Ectodermal cell (in vitro differentiated cells): ENCODE measurements around the gene CSGALNACT2.

Source experiments
- H3K27ac ChIP-seq: 2 replicates; pipeline ENCODE4 v1.7.0; 2013; ENCODE audit warnings: mild to moderate bottlenecking, low read depth, low read length; ENCODE audit not compliant: insufficient read depth, poor library complexity, severe bottlenecking
- H3K27me3 ChIP-seq: 2 replicates; pipeline ENCODE4 v1.7.0; 2013; ENCODE audit warnings: mild to moderate bottlenecking, low read length; ENCODE audit not compliant: insufficient read depth, control insufficient read depth, poor library complexity, severe bottlenecking
- H3K36me3 ChIP-seq: one replicate; pipeline ENCODE4 v1.7.0; 2013; ENCODE audit warnings: low read length; ENCODE audit not compliant: control insufficient read depth, insufficient read depth
- H3K4me1 ChIP-seq: one replicate; pipeline ENCODE4 v1.7.0; 2013; ENCODE audit warnings: low read length; ENCODE audit not compliant: control insufficient read depth, insufficient read depth
- H3K4me3 ChIP-seq: 2 replicates; pipeline ENCODE4 v1.7.0; 2013; ENCODE audit warnings: low read depth, low read length, control low read depth; ENCODE audit not compliant: insufficient read depth
- H3K9me3 ChIP-seq: 2 replicates; pipeline ENCODE4 v1.7.0; 2013; ENCODE audit warnings: mild to moderate bottlenecking, low read length, moderate library complexity; ENCODE audit not compliant: control insufficient read depth
- WGBS, 2 experiments: methylation state at CpG; one replicate each; pipeline ENCODE4 v1.1.7; 2013; ENCODE audit warnings: missing lambda C conversion rate in 2 of 2; 5-methylcytosine and 5-hydroxymethylcytosine counted together

The CSGALNACT2 gene

GRCh38 chr10:43228783-43229207, 90.5 kb downstream of the CSGALNACT2 start:
- Histone ChIP-seq H3K36me3 (no peaks in the 10 kb centered on the region), H3K4me1 (peaks cover 8% of the 10 kb centered on the region), H3K27ac (no peak overlapping the region), H3K4me3 (no peak overlapping the region), H3K27me3 (peaks cover 50% of the 10 kb centered on the region), H3K9me3 (no peaks in the 10 kb centered on the region)
- WGBS, 2 experiments = 13 to 15% methylated on average over 23 of the region's 23 CpGs

- Histone ChIP-seq H3K4me3 (peak overlapping the region; percentile 37), H3K27me3 (peaks cover 50% of the 10 kb centered on the region), H3K4me1 (peaks cover 8% of the 10 kb centered on the region), H3K36me3 (no peaks in the 10 kb centered on the region), H3K27ac (no peak overlapping the region), H3K9me3 (no peaks in the 10 kb centered on the region)
- 1% methylated on average over 99 of the region's 99 CpGs for WGBS, 2 experiments
These were observed 91.2 kb downstream of the CSGALNACT2 start for GRCh38 chr10:43229208-43230061.

DNA sequence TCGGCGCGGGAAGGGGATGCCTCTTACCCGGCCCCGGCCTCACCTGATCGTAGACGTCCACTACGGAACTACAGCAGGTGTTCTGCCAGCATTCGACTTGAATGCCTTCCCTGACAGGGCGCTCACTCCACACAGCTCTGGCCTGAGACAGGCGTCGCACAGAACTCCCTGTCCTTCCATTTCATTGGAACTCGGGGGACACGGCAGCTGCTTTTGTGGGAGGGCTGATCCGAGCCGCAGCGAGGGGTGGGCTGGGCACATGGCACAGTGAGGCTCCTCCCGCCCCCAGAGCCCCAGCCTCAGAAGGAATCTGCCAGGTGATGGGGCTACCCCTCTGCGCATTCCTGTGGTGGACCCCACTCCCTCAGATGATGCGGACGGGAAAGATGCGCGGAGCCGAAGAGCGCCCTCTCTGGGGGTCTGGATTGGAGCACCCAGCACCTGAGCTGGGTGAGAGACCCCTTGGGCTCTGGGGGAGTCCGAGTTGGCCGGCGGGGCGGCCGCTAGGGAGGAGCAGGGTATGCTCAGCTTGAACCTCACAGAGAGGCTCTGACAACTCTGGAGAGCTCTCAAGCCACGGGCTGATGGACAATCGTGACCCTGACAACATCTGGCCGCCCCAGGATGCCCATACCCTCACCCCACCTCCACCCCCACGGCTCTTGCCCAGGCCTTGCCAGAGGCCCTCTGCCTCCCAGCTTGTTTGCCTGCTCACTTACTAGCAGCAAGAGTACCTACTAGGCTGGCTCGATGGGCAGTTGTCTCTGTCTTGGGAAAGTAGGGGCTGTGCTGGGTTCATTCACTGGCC, 92.1 kb downstream of the CSGALNACT2 start:
- Histone ChIP-seq H3K27me3 (peaks cover 50% of the 10 kb centered on the region), H3K27ac (no peak overlapping the region), H3K4me3 (peak overlapping the region; percentile 37), H3K4me1 (peaks cover 8% of the 10 kb centered on the region), H3K9me3 (no peaks in the 10 kb centered on the region), H3K36me3 (no peaks in the 10 kb centered on the region)
- 42 to 44% methylated on average over 35 of the region's 35 CpGs for WGBS, 2 experiments

- peaks cover 8% of the 10 kb centered on the region for H3K4me1 ChIP-seq
- WGBS, 2 experiments = 94 to 96% methylated on average over 8 of the region's 8 CpGs
- peaks cover 50% of the 10 kb centered on the region for H3K27me3 ChIP-seq
- H3K27ac ChIP-seq = no peak overlapping the region
- H3K36me3 ChIP-seq = no peaks in the 10 kb centered on the region
- H3K9me3 ChIP-seq = no peaks in the 10 kb centered on the region
- no peak overlapping the region for H3K4me3 ChIP-seq
These were observed 92.8 kb downstream of the CSGALNACT2 start for GRCh38 chr10:43230909-43231522.

DNA sequence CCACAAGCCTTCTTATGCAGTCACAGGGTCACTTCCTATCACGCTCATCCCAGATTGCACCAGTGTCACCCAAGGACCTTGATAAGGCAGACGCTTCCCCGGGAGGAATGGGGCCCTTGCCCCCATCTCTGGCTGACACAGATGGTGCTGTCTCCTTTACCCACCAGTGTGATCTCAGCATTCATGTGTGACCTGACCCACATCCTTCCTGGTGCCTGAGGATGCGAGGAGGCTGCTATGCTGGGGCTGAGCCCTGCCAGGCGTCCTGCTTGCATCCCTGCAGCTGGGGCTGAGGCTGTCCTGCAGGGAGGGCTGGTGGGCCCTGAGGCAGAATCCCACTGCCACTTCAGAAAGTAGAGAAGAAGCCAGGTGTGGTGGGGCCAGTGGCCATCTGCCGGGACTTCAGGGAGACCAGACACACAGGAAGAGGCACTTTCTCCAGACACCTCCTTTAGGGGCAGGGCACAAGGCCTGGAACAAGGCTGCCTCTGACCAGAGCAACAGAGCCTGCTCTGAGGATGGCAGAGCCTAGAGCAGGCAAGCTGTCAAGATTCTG, 93.4 kb downstream of the CSGALNACT2 start:
- Histone ChIP-seq H3K36me3 (no peaks in the 10 kb centered on the region), H3K27me3 (peaks cover 50% of the 10 kb centered on the region), H3K9me3 (no peaks in the 10 kb centered on the region), H3K4me1 (peaks cover 8% of the 10 kb centered on the region), H3K4me3 (no peak overlapping the region), H3K27ac (no peak overlapping the region)
- 87 to 91% methylated on average over 6 of the region's 6 CpGs for WGBS, 2 experiments

GRCh38 chr10:43233601-43234430, 95.6 kb downstream of the CSGALNACT2 start:
- 92 to 93% methylated on average over 19 of the region's 19 CpGs for WGBS, 2 experiments
- peaks cover 5% of the 10 kb centered on the region for H3K4me1 ChIP-seq
- peaks cover 31% of the 10 kb centered on the region for H3K27me3 ChIP-seq

DNA sequence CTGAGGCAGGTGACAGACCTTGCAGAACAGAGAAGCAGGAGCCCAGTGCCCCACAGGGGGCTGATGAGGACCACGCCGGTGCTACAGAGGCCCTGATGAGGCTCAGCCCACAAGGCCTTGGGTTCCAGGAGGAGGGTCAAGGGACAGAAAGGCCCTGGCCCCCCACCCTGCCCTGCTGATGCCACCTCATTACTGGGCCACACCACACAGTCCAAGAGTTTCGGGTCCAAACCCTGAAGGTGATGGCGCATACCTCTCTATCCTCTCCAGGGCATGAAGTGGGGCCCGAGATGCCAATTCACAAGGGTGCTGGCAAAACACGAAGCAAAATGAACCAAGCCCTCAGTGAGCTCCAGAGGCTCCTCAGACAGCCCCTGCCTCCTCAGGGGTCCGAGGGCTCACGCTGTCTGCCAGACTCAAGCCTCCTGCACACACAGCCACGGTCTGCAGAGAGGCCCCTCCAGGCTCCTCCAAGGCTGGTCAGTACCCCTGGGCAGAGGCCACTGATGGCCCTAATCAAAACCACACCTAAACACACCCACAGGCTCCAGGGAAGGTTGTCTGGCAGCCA, 96.3 kb downstream of the CSGALNACT2 start:
- H3K4me1 ChIP-seq = no peaks in the 10 kb centered on the region
- no peaks in the 10 kb centered on the region for H3K36me3 ChIP-seq
- H3K27ac ChIP-seq = no peak overlapping the region
- peaks cover 24% of the 10 kb centered on the region for H3K27me3 ChIP-seq
- no peaks in the 10 kb centered on the region for H3K9me3 ChIP-seq
- no peak overlapping the region for H3K4me3 ChIP-seq
- WGBS, 2 experiments = 88 to 92% methylated on average over 9 of the region's 9 CpGs

More at GRCh38 chr10:43233601-43234430, 95.6 kb downstream of the CSGALNACT2 start:
- Histone ChIP-seq H3K36me3 (no peaks in the 10 kb centered on the region), H3K27ac (no peak overlapping the region), H3K4me3 (no peak overlapping the region), H3K9me3 (no peaks in the 10 kb centered on the region)
